Measurements from ENCODE around the gene C17orf58.
A peak's percentile ranks its signal among the peaks of the same experiment; 100 is the strongest.
"Not testable (repeated sequence)": the region's sequence is repeated elsewhere in the genome, so short reads cannot be mapped to it uniquely, and the experiment has no call there.

Gene C17orf58

DNA sequence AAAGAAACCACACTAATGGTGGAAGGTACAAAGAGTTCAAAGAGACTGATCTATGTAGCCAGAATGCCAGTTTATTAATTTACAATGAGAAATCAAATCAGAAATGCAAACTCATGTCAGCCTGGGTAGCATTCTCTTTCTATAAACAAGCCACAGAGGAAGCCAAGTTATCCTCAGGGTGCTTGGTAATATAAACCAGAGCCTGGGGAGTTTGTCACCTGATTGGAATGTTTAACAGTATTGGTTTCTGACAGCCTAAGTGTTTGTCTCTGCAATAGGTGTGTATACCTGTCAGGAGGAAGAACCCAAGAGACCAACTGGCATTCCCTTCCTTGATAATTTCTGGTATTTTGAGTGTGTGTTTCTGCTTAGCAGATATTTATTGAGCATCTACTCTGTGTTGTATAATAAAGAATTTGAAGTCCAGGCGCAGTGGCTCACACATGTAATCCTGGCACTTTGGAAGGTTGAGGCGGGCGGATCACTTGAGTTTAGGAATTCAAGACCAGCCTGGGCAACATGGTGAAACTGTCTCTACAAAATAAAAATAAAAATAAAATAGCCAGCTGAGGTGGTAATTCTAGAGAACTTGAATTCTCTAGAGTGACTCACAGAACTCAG is 3.1 kb upstream of the C17orf58 start:
- DNase-seq (ENCODE audit: low read depth), result no peak

DNA sequence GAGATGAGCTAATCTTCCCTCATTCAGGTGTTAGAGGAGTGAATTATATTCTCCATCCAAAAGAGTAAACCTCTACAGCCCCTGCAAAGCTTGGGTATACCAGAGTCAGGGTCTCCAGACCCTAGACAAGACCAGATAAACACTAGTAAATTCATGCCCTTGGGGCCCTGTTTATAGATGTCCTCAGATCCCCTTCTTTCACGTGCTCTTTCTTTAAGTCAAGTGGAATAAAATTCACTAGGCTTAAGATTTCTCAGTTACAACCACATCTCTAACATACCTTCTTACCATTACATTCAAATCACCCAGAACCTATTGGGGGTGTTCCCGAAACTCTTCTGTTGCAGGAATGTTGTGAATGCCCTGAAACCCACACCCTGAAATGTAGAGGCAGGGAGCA is 2.2 kb upstream of the C17orf58 start:
- no peak for DNase-seq (ENCODE audit: low read depth)

DNA sequence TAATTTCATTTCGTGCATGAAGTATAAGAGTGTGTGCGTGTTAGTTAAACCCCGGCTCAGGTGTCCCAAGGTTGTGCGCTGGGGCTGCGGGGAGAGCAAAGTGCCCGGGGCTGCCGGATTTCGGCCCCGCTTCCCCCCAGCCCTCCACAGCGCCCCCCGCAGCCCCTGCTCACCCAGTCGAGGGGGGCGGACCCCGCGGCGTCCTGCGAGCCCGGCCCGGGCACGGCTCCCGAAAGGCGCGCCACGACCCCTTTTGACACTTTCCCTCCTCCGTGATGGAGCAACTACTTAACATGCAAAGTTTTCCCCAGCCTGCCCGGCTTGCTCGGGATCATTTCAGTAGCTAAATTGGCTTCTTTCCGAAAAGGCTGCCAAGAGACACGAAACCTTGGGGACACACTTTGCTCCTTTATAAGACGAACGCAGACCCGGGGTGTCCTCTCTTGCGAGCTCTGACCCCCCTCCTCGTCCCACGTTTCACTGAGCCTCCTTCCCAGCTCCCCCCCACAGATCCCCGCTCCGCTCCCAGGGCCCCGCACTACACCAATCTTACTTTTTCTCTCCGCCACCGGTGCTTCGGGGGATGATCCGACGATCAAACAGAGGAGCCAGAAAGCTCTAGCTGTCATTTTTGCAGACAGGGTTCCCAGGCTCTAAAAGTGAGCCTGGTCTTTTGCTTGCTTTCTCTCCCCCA is 552 bp downstream of the C17orf58 start:
- DNase-seq (ENCODE audit: low read depth), result no peak

DNA sequence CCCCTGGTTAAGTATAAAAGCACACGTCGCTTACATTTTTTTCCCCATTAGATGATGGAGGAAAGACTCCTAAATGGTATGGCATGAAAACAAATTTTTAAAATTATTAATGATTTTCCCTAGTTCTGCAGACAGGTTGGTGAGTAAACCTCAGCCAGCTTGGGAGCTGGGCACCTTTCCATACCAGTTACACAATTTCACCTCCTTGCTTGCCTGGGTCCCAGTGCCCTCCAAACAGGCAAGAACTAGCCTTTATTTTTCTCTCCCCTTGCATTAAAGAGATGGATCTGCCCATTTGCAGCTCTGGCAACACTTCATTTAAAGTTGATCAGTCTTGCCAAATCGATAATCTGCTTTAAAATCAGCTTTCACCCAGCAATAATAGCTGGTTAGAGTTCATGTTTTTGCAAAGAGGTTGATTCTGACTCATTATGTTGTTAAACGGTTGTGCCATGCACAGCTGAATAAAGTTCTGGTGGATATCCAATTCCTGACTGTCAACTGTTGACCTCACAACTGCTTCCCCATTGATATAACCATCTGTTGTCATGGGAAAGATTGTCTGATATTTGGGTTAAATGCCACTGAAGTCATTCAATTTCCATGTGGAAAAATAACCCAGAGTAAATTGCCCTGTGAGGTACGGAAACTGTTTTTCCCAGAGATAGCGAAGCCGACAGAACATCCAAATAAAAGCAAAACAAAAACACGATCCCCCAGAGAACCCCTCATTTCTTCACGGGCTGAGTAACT is 1.3 kb downstream of the C17orf58 start:
- no peak for DNase-seq (ENCODE audit: low read depth)

DNA sequence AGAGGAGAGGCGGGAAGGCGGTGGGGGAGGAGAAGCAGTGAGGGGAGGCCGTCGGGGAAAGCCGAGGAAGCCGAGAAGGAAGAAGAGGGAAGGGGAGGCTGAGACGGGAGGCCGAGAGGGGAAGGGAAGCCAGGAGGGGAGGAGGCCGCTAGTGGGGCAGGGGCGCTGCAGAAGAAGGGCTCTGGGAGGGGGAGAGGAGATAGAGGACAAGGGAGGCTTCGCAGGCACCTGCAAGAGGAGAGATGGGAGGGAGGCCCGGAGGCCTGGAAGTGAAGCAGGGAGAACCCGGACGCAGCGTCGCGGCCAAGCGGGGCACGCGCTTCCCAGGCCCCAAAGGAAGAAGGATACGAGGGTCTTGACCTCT is 2.3 kb downstream of the C17orf58 start:
- no peak for DNase-seq (ENCODE audit: low read depth)

DNA sequence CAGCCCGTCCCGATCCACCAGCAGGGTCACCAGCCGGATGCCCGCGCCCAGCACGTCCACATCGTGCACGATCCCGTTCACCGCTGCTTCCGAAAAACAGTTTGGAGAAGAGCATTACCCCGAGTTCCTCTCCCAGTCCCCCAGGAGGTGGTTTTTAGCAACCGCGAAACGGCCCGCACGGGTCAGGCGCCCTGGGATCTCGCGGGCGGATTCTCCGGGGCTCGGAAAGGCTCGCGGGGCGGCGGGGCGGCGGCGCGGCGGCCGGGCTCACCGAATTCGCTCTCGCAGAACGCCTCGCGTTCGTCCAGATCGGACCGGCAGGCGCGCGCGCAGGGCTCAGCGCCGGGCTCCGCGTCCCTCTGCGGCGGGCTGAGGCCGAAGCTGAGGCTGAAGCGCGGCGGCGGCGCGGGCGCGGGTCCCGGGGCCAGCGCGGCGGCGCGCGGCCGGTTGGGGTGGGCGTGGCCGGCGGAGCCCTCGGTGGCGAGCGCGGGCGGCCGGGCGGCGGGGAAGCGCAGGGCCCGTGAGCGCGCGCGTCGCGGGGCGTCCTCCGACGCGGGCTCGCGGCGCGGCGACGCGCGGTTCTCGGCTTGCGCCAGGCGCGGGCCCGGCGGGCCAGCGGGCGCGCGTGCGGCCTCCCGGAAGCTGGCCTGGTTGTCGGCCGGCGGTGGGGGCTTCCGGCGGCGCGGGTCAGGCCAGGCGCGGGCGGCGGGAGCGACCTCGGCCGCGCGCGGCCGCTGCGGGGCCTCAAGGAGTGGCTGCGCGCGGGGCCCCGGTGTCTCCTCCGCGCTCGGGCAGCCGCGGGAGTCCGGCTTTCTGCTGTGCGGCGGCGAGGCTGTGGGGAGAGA is 2.9 kb downstream of the C17orf58 start:
- DNase-seq (ENCODE audit: low read depth), result peak; percentile 56

DNA sequence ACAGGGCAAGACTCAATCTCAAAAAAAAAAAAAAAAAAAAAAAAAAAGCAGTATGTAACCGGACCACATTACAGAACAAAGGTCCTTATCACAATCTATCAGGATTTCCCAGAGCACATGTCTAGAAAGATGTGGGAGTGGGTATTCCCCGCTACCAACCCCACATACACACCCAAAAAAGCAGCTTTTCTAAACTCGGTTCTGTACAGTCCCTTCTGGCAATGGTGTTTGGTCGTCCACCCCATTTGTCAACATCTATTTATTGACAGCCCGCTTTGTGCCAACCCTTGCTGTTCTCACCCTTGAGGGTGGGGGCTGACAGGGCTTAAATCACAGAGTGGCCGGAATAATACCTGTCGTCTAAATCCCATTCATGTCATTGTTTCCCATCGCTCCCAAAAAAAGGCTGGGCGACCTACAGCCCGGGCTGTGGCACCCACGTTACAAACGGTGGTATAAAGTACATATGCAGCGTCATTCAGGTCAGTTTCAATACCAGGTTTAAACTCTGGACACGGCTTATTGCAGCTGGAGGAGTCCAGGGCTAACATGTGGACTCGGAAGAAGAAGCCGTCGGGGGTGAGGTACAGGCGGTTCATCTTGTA is 3.6 kb downstream of the C17orf58 start:
- DNase-seq (ENCODE audit: low read depth), result no peak

DNA sequence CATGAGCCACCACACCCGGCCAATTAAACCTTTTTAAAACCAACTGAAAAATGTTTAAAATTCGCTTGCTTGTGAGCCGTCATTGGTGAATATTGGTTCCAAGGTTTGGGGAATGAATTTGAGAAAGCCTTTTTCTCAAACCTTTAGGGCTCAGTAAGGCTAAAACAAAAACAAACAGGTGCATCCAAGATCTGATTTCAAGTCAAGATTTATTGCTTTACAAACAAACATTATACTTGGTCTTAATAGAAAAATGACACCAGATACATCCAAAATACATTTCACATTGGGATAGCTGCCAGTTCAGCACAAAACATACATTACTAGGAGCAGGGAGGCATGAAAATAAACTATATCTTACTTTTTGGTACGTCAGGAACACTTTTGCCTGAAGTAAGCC is 5.4 kb downstream of the C17orf58 start:
- no peak for DNase-seq (ENCODE audit: low read depth)

DNA sequence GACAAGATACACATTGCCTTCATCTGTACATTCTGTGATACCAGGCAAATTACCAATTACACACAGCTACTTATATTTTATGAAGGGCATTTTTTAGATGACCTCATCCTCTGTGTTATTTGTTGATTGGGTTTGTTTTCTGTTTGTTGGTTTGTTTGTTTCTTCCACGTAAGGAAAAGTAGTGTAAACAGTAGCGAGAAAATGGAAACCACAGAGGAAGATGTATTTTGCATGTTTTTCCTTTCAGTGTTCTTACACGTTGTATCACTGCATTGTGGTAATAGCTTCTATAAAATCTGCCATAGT is 12.9 kb downstream of the C17orf58 start:
- no peak for DNase-seq (ENCODE audit: low read depth)

DNA sequence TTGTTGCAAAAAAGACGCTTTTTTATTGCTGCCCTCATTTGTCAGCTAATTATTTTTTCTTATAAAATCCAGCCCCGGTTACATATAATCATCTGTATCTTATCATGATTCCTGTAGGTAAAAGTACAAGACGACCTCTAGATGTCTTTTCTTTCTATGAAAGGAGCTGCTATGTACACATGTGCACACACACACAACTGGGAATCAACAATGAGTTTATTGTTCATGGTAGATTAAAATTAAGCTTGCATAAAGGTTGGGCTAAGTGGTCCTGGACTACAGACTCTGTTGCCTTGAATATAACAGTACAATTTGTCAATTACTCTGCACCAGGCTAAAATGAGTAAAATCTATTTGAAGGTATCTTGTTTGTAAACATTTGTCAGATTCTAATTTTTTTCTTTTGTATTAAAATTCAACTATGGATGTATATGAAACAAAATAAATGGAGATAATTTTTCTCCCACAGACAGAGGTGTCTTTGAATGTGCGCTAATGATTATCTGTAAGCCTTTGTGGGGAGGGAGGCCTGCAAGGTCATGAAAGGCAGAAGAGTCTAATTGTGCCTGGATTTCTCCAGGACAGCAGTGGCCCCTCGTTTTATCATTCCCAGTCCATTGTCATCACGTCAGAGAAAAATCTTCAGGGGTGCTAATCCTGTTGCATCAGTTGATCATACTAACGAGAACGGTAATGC is 13.4 kb downstream of the C17orf58 start:
- no peak for DNase-seq (ENCODE audit: low read depth)

DNA sequence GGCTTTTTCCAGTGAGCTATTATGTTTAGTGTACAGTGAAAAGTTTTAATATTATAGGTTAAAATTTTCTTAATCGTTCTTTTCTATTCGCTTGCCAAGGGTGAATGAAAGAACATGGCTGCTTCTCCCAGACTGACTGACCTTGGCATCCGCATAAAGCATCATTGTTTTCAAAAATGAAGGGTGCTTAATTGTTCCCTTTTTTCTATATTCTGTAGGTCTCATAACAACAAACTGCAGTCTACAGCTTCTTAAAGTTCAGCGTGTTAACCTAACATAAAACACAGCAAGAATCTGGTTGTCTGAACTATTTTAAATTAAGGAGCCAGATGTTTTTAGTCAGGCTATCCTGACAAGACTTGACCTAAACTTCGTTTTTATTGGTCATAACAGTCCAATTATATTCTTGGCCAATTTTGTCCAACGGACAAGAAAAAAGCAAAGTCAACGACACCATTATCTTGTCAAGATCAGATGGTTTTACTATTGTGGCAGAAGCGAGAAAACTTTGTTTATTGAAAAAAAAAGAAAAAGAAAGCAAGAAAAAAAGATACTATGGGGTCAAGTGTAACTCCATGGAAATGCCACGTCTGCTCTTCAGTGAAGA is 14.1 kb downstream of the C17orf58 start:
- DNase-seq (ENCODE audit: low read depth), result no peak

DNA sequence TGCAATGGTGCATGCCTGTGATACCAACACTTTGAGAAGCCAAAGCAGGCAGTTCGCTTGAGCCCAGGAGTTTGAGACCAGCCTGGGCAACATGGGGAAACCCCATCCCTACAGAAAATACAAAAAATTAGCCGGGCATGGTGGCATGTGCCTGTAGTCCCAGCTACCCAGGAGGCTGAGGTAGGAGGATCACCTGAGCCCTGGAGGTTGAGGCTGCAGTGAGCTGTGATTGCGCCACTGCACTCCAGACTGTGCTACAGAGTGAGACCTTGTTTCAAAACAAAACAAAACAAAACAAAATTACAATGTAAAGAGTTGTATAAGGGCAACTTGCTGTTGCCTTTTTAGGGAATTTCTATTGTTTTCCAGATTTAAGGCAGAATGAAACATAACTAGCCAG is 15.4 kb downstream of the C17orf58 start:
- not testable (repeated sequence) for DNase-seq (ENCODE audit: low read depth)

DNA sequence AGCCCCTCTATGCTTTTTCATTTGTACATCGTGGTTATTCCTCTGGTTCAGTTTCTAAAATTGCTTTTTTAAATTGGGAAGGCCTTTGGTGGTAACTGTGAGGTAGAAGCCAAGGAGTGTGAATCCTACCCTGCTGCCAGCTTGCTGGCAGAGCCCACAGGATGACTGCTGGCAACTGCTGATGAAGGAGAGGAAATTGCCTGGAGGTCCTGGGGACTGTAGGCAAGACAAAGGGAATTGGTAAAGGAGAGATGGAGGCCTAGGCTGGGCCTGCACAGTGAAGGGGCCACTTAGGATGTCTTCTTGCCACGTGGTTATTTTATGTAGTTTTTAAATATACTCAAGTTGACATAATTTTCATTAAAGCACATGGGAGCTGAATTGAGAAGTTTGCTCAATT is 15.8 kb downstream of the C17orf58 start:
- no peak for DNase-seq (ENCODE audit: low read depth)

DNA sequence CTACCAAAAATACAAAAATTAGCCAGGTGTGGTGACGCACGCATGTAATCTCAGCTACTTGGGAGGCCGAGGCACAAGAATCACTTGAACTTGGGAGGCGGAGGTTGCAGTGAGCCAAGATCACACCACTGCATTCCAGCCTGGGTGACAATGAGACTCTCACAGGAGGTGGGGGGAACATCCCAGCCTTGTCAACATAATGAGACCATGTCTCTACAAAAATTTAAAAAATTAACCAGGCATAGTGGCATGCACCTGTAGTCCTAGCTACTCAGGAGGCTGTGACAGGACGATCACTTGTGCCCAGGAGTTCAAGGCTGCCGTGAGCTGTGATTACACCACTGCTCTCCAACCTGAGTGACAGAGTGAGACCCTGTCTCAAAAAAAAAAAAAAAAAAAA is 20.0 kb downstream of the C17orf58 start:
- not testable (repeated sequence) for DNase-seq (ENCODE audit: low read depth)

DNA sequence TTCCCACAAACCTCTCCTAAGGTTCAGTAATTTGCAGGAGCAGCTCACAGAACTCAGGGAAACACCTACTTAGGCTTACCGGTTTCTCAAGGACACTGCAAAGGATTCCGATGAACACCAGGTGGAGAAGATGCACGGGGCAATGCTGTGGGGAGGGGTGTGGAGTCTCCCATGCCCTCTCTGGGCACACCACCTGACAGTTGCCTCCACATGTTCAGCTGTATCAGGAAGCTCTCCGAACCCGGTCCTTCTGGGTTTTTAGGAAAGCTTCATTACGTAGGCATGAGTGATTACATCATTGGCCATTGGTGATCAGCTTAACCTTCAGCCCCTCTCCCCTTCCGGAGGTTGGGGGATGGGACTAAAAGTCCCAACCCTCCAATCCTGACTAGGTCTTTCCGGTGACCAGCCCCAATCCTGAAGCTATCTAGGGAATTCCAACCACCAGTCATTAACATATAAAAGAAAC is 21.6 kb downstream of the C17orf58 start:
- no peak for DNase-seq (ENCODE audit: low read depth)

DNA sequence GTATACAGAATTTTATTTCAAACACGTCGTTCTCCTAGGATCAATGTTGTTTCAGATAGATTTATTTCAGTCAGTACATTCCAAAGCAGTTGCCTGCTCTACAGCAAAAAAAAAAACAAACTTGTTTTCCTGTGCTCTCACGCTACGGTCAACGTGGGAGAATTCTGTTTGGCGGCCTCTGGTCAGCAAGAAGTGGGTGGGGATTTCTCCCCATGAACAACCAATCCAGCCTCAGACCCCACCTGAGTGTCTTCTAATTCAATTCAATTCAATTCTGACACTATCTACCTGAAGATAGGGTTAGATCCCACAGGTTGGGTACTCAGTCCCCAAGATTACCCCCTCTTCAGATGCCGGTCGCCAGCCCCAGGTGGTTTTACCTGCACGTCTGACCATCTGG is 22.1 kb downstream of the C17orf58 start:
- no peak for DNase-seq (ENCODE audit: low read depth)

DNA sequence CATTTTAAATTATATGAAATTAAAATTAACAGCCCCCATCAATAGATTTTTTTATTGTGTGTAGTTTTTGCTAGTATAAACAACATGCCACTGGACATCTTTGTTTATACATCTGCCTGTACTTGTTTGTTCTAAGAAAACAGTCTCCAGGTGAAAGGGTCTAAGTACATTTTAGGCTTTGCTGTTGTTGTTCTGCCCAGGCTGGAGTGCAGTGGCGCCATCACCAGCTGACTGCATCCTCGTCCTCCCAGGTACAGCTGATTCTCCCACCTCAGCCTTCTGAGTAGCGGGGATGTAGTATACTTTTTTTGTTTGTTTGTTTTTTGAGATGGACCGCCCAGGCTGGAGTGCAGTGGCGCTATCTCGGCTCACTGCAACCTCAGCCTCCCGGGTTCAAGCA is 25.5 kb downstream of the C17orf58 start:
- DNase-seq (ENCODE audit: low read depth), result no peak

DNA sequence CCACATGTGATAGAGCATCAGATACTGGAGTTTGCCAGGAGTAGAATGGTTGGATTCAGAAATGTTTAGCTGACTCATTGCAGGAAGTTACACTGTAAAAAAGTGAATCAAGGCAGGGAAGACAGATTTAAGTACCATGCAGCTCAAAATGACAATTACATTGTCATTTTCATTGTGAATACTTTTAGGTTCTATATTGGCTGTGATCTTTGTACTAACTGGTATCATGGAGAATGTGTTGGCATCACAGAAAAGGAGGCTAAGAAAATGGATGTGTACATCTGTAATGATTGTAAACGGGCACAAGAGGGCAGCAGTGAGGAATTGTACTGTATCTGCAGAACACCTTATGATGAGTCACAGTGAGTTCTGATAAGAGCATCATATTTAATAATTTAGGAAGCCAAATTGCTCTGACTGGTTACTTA is 33.1 kb downstream of the C17orf58 start:
- peak; percentile 33 for DNase-seq (ENCODE audit: low read depth)

DNA sequence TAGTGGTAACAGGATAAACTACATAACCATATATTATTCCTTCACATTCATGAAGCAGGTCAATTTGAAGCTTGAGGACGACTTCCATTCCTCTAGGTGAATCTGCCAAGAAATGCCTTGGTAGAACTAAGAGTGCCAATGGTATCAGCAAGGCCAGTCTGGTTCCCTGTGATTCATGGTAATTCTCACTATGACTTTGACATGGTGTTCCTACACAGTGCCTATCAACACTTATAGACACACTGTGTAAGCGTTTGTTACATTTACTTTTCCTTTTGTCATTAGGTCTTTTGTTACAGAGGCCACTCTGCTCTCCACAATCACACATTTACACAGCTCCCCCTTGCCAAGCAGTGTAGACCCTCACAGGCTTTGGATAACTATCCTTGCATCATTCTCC is 34.1 kb downstream of the C17orf58 start:
- DNase-seq (ENCODE audit: low read depth), result not testable (repeated sequence)

DNA sequence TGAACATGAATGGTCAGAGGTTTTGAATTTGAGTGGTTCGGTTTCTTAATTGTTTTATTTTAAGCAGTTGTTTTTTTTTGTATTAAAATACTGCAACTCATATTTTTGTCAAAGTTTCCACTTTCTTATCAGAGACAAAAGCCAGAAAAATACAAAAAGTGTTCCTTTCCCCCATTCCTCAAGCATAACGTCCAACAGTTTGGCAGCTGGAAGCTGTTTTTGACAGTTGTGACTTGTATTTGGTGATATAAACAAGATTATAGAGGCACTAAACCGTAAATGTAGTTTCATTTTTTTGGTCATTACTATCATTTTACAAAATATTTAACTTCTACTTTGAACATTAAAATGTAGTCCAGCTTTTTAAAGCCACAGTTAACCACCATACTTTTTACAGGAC is 36.0 kb downstream of the C17orf58 start:
- not testable (repeated sequence) for DNase-seq (ENCODE audit: low read depth)

DNA sequence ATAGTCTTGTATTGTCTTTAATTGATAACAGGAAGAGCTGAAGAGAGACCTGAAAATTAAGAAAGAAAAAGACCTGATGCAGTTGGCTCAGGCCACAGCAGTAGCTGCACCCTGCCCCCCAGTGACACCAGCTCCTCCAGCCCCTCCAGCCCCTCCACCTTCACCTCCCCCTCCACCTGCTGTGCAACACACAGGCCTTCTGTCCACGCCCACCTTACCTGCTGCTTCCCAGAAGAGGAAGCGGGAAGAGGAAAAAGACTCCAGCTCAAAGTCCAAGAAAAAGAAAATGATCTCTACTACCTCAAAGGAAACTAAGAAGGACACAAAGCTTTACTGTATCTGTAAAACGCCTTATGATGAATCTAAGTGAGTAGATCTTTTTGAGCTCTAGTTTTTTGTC is 36.8 kb downstream of the C17orf58 start:
- no peak for DNase-seq (ENCODE audit: low read depth)
